Measurements from ENCODE around the gene CNIH3. TPM values are rescaled to one million over a fixed set of nuclear protein-coding genes. Genes with fewer than 3 reads are reported as not detected.

The CNIH3 gene
- total RNA-seq, 1 experiment from 2014 or later = 2.1 TPM

GRCh38 chr1:224690576-224690975 lies 74.5 kb downstream of the CNIH3 start:
- TF ChIP-seq CTCF (IDR thresholded peaks at IDR 0.05; ENCODE audit: unreplicated experiment) = no peak

GRCh38 chr1:224691148-224691925 lies 75.2 kb downstream of the CNIH3 start:
- Mint-ChIP-seq H3K27ac (ENCODE audit: unreplicated experiment) (no peak overlapping the region), H3K9me3 (ENCODE audit: low read depth, unreplicated experiment) (no peaks in the 10 kb centered on the region), H3K4me1 (ENCODE audit: low read depth, unreplicated experiment) (no peaks in the 10 kb centered on the region), H3K4me3 (ENCODE audit: low read depth, unreplicated experiment) (no peak overlapping the region), H3K27me3 (ENCODE audit: unreplicated experiment) (peaks cover 71% of the 10 kb centered on the region), H3K36me3 (ENCODE audit: insufficient read depth, unreplicated experiment) (no peaks in the 10 kb centered on the region)
- intact Hi-C loops (cut with micrococcal nuclease; ENCODE audit: unreplicated experiment) = no loop called here
- no peak for DNase-seq
- no peak for TF ChIP-seq CTCF (IDR thresholded peaks at IDR 0.05; ENCODE audit: unreplicated experiment)
- CTCF ChIA-PET = no interaction called here
- BruUV-seq (replicated peaks) = no TSS peak

More at GRCh38 chr1:224690576-224690975, 74.5 kb downstream of the CNIH3 start:
- H3K4me1 Mint-ChIP-seq (ENCODE audit: low read depth, unreplicated experiment) = no peaks in the 10 kb centered on the region
- H3K36me3 Mint-ChIP-seq (ENCODE audit: insufficient read depth, unreplicated experiment) = no peaks in the 10 kb centered on the region
- no peak overlapping the region for H3K4me3 Mint-ChIP-seq (ENCODE audit: low read depth, unreplicated experiment)
- peaks cover 65% of the 10 kb centered on the region for H3K27me3 Mint-ChIP-seq (ENCODE audit: unreplicated experiment)
- intact Hi-C loops (cut with micrococcal nuclease; ENCODE audit: unreplicated experiment) = no loop called here
- H3K9me3 Mint-ChIP-seq (ENCODE audit: low read depth, unreplicated experiment) = no peaks in the 10 kb centered on the region
- CTCF ChIA-PET = no interaction called here
- DNase-seq = no peak
- BruUV-seq (replicated peaks) = no TSS peak
- H3K27ac Mint-ChIP-seq (ENCODE audit: unreplicated experiment) = no peak overlapping the region

GRCh38 chr1:224694969-224695368 lies 78.9 kb downstream of the CNIH3 start:
- no peaks in the 10 kb centered on the region for H3K9me3 Mint-ChIP-seq (ENCODE audit: low read depth, unreplicated experiment)
- H3K4me3 Mint-ChIP-seq (ENCODE audit: low read depth, unreplicated experiment) = no peak overlapping the region
- no peak for DNase-seq
- no peak overlapping the region for H3K27ac Mint-ChIP-seq (ENCODE audit: unreplicated experiment)
- CTCF ChIA-PET = no interaction called here
- no peak for TF ChIP-seq CTCF (IDR thresholded peaks at IDR 0.05; ENCODE audit: unreplicated experiment)
- intact Hi-C loops (cut with micrococcal nuclease; ENCODE audit: unreplicated experiment) = no loop called here
- BruUV-seq (replicated peaks) = no TSS peak
- no peaks in the 10 kb centered on the region for H3K36me3 Mint-ChIP-seq (ENCODE audit: insufficient read depth, unreplicated experiment)
- no peaks in the 10 kb centered on the region for H3K4me1 Mint-ChIP-seq (ENCODE audit: low read depth, unreplicated experiment)
- H3K27me3 Mint-ChIP-seq (ENCODE audit: unreplicated experiment) = peaks cover 78% of the 10 kb centered on the region

GRCh38 chr1:224696021-224696420 lies 79.9 kb downstream of the CNIH3 start:
- no TSS peak for BruUV-seq (replicated peaks)
- DNase-seq = no peak
- intact Hi-C loops (cut with micrococcal nuclease; ENCODE audit: unreplicated experiment) = no loop called here
- Mint-ChIP-seq H3K27ac (ENCODE audit: unreplicated experiment) (no peak overlapping the region), H3K4me1 (ENCODE audit: low read depth, unreplicated experiment) (no peaks in the 10 kb centered on the region), H3K9me3 (ENCODE audit: low read depth, unreplicated experiment) (no peaks in the 10 kb centered on the region), H3K4me3 (ENCODE audit: low read depth, unreplicated experiment) (no peak overlapping the region), H3K36me3 (ENCODE audit: insufficient read depth, unreplicated experiment) (no peaks in the 10 kb centered on the region), H3K27me3 (ENCODE audit: unreplicated experiment) (peaks cover 84% of the 10 kb centered on the region)
- TF ChIP-seq CTCF (IDR thresholded peaks at IDR 0.05; ENCODE audit: unreplicated experiment) = no peak
- CTCF ChIA-PET = no interaction called here
